Esophagus muscularis mucosa (tissue), 3 donors: ENCODE data around the gene NELL1.

Experiments used
- CTCF ChIP-seq, 3 experiments: fragments of 200-600 bp in 2 of 3; fragments of 450-650 bp in 1 of 3; sonication (generic) in 2 of 3; IDR thresholded peaks; one replicate each; pipeline ENCODE4 v1.5.1; 2017 to 2019; ENCODE audit warnings: antibody characterized with exemption in 3 of 3, mild to moderate bottlenecking in 2 of 3, moderate library complexity in 1 of 3
- POLR2AphosphoS5 ChIP-seq, 2 donors: sonication (generic); formaldehyde crosslinking; IDR thresholded peaks; one replicate each; pipeline ENCODE4 v1.6.1; 2017; ENCODE audit warnings: antibody characterized with exemption in 2 of 2

DNA sequence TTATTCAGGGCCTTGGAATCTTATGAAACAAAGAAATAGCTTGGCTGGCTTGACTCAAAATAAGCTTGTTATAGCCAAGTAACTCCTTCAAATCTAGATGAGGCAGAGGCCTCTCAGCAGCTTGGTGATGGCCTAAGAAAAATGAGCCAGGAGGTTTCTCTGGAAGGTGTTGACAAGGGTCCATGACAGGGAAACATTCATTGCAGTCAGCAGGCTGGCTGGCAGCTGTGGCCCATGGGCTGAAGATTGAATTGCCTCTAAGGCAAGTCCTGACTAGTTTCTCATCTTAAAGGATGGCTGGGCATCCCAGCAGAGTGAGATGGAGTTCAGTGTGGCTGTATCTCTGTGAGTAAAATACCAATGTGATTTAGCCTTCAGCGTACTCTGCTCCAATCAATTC is 441.0 kb downstream of the NELL1 start:
- TF ChIP-seq CTCF (IDR thresholded peaks at IDR 0.05), result no peak
- no peak for TF ChIP-seq POLR2AphosphoS5 (IDR thresholded peaks at IDR 0.05)
